Measurements from ENCODE around the gene MAST4.

Gene MAST4

DNA sequence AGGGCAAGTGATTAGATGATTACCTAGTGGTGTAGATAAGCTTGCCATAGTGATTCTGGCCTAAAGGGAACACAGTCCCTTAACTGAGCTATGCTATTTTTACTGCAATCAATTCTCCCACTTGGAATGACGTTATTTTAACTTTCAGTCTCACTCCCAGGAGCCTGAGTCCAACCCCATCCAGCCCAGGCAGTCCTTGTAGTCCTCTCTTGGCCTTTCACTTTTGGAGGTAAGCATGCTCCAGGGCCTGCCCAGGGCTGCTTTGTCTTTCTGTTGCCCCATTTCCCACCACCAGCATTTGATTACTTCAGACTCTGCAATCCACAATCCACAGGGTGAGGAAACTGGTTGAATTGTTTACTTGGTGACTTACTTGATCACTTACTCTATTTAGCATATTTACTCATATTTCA is 367.4 kb downstream of the MAST4 start:
- DNase-seq (ENCODE audit: insufficient read length): no peak
- TF ChIP-seq POLR2A (IDR thresholded peaks at IDR 0.05; ENCODE audit: low read depth, low read length) (no peak), POLR2AphosphoS5 (IDR thresholded peaks at IDR 0.05; ENCODE audit: low read depth, low read length) (no peak), TAF1 (IDR thresholded peaks at IDR 0.05; ENCODE audit: borderline replicate concordance, low read depth, low read length) (no peak)

DNA sequence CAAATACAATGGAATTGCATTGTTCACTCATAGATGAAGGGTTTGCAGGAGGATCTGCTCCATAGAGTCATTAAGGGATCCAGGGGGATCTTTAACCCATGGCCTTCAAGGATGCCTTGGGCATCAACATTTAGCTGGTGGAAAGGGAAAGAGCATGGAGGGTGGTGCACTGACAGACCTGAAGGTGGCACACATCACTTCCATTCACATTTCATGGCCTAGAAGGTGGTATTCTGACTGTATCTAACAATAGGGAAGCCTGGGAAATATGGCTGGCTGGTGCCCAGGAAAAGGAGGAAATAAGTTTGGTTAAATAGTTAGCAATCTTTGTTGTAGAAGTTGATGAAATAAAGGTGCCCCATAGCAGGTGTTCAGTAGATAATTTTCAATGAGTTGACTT is 370.2 kb downstream of the MAST4 start:
- DNase-seq (ENCODE audit: insufficient read length): no peak
- no peak for TF ChIP-seq POLR2A (IDR thresholded peaks at IDR 0.05; ENCODE audit: low read depth, low read length)
- no peak for TF ChIP-seq TAF1 (IDR thresholded peaks at IDR 0.05; ENCODE audit: borderline replicate concordance, low read depth, low read length)
- no peak for TF ChIP-seq POLR2AphosphoS5 (IDR thresholded peaks at IDR 0.05; ENCODE audit: low read depth, low read length)
- FAIRE-seq: no peak

More for the DNA sequence above, 367.4 kb downstream of the MAST4 start:
- FAIRE-seq: no peak

DNA sequence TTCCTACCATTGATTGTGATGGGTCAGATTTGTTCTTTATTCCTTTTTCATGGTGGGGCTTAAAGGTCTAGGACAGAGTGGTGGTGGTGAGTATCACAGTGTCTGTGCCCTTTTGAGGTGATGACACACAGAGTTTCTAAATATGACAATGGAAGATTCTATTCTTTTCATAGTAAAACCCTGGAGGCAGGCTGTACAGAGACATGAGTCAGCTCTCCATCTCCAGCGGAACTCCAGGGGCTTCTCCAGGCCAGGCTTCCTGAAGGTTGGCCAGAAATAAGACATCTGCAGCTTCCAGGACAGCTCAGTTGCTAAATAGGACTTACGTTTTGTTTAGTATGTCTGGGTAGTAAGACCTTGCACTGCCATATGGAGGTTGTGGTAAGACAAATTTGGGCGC is 370.9 kb downstream of the MAST4 start:
- FAIRE-seq: no peak
- no peak for DNase-seq (ENCODE audit: insufficient read length)
- TF ChIP-seq TAF1 (IDR thresholded peaks at IDR 0.05; ENCODE audit: borderline replicate concordance, low read depth, low read length): no peak
- TF ChIP-seq POLR2A (IDR thresholded peaks at IDR 0.05; ENCODE audit: low read depth, low read length): no peak
- TF ChIP-seq POLR2AphosphoS5 (IDR thresholded peaks at IDR 0.05; ENCODE audit: low read depth, low read length): no peak

DNA sequence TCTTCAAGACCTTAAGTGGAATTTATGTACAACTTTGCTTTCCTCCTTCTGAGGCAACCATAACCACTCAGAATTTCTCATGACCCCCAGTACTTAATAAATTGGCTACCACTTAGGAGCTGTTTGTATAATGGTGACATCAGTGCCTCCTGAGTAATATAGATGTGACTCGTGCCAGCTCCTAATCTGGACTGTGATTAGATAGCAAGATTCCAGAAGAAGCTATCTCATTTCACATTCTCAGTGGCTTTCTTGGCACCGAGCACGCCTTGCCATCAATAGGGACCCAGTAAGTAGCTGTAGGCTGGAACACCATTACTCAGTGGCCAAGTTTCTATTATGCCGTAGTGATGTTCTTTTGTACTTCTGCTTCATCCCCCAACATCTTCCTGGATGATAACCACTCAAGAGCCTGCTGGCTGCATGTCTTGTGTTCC is 371.7 kb downstream of the MAST4 start:
- FAIRE-seq: no peak
- no peak for TF ChIP-seq POLR2A (IDR thresholded peaks at IDR 0.05; ENCODE audit: low read depth, low read length)
- no peak for TF ChIP-seq POLR2AphosphoS5 (IDR thresholded peaks at IDR 0.05; ENCODE audit: low read depth, low read length)
- TF ChIP-seq TAF1 (IDR thresholded peaks at IDR 0.05; ENCODE audit: borderline replicate concordance, low read depth, low read length): no peak

DNA sequence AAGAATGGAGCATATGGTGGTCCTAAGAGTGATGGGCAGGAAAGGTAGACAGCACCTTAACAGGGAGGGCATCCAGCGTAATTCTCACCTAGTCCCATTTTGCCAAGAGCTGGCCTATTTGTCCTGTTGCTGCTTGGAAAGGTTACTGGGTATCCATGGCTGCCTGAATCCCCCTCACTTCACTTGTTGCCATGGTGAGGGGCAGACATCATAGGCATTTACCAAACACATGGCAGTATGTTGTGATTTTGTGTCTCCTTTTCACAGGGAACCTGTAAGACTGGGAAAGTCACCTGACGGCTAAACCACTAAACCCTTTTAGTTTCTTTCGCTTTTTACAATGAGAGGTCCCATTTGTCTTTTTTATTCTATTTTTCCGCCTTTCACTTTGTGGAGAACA is 373.3 kb downstream of the MAST4 start:
- FAIRE-seq: no peak
- DNase-seq (ENCODE audit: insufficient read length): no peak
- no peak for TF ChIP-seq TAF1 (IDR thresholded peaks at IDR 0.05; ENCODE audit: borderline replicate concordance, low read depth, low read length)
- no peak for TF ChIP-seq POLR2AphosphoS5 (IDR thresholded peaks at IDR 0.05; ENCODE audit: low read depth, low read length)

More for the DNA sequence above, 371.7 kb downstream of the MAST4 start:
- no peak for DNase-seq (ENCODE audit: insufficient read length)

DNA sequence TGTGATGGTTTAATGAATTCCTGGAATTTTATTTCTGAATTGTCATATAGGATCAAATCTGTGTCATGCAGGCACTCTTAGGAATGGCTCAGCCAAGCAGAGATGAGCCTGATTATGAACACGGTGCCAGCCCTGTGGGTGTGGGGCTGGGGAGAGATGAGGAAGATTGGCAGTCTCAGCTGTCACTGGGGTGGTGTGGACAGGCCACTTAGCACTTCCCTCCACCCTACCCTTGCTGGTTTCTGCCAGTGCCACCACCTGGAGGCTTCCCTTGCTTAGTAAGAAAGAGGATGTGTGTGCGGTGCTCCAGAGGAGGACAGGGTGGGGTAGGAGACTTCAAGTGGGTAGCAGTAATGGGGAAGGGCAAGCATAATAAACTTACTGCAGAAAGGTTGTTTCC is 373.8 kb downstream of the MAST4 start:
- DNase-seq (ENCODE audit: insufficient read length): no peak
- no peak for TF ChIP-seq TAF1 (IDR thresholded peaks at IDR 0.05; ENCODE audit: borderline replicate concordance, low read depth, low read length)
- TF ChIP-seq POLR2A (IDR thresholded peaks at IDR 0.05; ENCODE audit: low read depth, low read length): no peak
- FAIRE-seq: no peak

DNA sequence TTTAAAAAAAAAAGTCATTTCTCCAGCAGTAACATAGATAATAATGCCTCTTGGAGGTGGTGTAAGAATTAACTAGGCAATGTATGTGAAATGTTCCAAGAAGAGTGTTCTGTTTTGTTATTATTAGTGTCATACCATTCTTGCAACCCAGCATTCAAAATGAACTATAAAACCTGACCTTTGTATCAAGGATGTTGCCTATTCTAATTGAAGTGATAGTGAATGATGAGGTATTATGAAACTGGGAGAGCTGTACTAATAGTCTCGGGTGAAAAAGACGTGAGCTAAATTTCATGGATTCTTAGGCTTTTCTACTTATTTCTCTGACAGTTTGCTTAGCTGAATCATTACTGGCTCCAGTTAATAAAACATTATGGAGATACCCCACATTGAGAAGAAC is 375.8 kb downstream of the MAST4 start:
- FAIRE-seq: no peak
- TF ChIP-seq POLR2AphosphoS5 (IDR thresholded peaks at IDR 0.05; ENCODE audit: low read depth, low read length) (no peak), TAF1 (IDR thresholded peaks at IDR 0.05; ENCODE audit: borderline replicate concordance, low read depth, low read length) (no peak), POLR2A (IDR thresholded peaks at IDR 0.05; ENCODE audit: low read depth, low read length) (no peak)

DNA sequence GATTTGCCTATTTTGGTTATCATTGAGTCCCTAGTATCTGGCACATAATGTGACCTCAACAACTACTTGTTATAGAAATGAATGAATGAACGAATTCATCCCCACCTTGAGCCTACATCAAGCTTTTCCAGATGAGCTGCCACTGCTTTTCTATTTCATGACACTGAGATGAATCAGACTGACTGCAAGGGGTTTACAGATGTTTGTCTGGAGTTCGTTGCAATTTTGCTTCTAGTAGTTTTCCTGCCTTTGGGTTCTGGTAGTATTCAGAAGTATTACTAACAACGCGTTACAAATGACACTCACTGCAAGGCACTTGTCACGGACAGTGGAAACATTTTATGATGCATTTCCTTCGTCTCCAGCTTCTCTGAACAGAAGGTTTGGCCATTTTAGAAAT is 378.1 kb downstream of the MAST4 start:
- TF ChIP-seq POLR2A (IDR thresholded peaks at IDR 0.05; ENCODE audit: low read depth, low read length) (no peak), POLR2AphosphoS5 (IDR thresholded peaks at IDR 0.05; ENCODE audit: low read depth, low read length) (no peak), TAF1 (IDR thresholded peaks at IDR 0.05; ENCODE audit: borderline replicate concordance, low read depth, low read length) (no peak)
- DNase-seq (ENCODE audit: insufficient read length) (no peak), FAIRE-seq (no peak)

More for the DNA sequence above, 375.8 kb downstream of the MAST4 start:
- no peak for DNase-seq (ENCODE audit: insufficient read length)

DNA sequence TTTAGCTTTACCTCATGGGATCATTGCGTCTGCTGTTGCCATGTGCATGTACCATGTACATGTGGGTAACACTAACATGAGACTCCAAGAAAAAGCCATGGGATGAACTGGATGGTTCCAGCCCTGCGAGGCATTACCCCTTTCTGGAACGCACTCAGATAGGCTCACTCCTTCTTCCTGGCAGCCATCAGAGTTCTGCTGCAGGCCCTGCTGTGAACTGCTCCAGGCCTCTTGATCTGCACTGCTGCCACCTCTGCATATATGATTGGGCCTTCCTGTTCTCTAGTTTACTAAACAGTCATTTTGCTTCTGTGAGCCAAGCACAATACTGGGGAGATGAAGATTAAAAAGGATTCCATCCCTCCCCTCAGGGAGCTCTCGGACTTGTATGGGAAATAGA is 379.9 kb downstream of the MAST4 start:
- FAIRE-seq (no peak), DNase-seq (ENCODE audit: insufficient read length) (no peak)
- TF ChIP-seq POLR2AphosphoS5 (IDR thresholded peaks at IDR 0.05; ENCODE audit: low read depth, low read length) (no peak), TAF1 (IDR thresholded peaks at IDR 0.05; ENCODE audit: borderline replicate concordance, low read depth, low read length) (no peak), POLR2A (IDR thresholded peaks at IDR 0.05; ENCODE audit: low read depth, low read length) (no peak)

DNA sequence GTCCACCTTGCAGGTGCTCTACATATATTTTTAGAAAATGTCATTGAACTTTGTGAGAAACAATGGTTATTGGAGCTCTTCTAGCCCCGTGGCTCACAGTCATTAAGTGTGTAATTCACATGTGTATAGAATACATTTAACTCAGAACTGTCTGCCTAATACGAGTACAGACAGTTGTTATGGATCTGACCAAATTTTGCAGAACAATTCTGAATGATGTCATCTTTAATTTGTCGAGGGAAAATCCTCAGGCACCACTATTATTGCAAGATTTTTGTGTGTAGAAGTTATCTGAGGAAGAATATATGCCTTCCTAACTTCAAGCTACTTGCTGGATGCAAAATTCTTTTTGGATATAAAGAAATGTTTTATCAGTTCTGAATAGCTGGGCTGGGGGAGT is 383.5 kb downstream of the MAST4 start:
- DNase-seq (ENCODE audit: insufficient read length) (no peak), FAIRE-seq (no peak)
- no peak for TF ChIP-seq TAF1 (IDR thresholded peaks at IDR 0.05; ENCODE audit: borderline replicate concordance, low read depth, low read length)
- no peak for TF ChIP-seq POLR2A (IDR thresholded peaks at IDR 0.05; ENCODE audit: low read depth, low read length)
- TF ChIP-seq POLR2AphosphoS5 (IDR thresholded peaks at IDR 0.05; ENCODE audit: low read depth, low read length): no peak

DNA sequence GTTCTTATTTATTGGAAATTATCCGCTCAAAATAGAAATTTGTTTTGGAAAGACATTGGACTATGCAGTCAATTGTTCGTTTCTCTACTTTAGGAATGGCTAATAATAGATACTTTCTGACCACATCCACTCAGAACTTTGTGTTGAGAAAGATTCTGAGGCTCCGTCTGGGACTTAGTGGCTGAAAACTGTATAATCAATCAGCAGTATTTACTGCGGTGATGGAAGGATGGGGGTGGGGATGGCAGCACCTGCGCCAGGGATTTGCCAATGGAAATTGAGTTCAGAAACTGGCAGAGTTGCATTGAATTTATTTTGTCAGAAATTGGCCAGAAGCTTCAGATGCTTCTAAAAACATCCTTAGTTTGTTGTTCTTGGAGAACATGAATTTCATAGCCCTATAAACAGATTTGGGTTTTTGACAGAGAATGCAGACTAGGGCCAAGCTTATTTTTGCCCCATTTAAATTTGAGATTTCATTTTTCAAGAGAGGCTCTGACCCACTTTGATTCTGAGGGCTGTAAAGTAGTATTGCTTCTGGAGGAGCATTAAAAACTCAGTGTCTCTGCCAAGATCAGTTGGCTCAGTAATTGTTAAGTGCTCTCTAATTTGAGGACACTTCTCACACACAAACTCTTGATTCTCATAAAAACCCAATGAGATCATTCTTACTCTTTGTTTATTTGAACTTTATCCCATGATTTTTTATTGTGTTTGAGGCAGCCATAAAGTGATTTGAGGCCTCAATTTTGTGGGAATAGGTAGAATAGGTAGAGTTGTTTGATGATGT is 385.3 kb downstream of the MAST4 start:
- DNase-seq (ENCODE audit: insufficient read length): no peak
- TF ChIP-seq TAF1 (IDR thresholded peaks at IDR 0.05; ENCODE audit: borderline replicate concordance, low read depth, low read length) (no peak), POLR2A (IDR thresholded peaks at IDR 0.05; ENCODE audit: low read depth, low read length) (no peak), POLR2AphosphoS5 (IDR thresholded peaks at IDR 0.05; ENCODE audit: low read depth, low read length) (no peak)
- FAIRE-seq: no peak

DNA sequence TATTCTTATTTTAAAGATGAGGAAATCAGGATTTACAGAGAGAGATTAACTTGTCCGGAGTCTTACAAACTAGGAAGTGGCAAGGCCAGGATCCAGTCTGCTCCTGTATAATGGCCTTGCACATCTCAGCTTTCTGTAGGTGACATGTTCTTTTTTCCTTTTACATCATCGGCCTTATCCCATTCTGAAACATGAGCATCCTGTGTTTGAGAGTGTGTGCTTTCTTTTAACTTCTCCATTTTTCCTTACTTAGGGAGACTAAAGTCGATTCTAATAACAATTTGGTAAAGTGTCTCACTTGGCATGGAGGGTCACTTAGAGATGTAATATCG is 385.8 kb downstream of the MAST4 start:
- DNase-seq (ENCODE audit: insufficient read length) (no peak), FAIRE-seq (no peak)
- no peak for TF ChIP-seq POLR2A (IDR thresholded peaks at IDR 0.05; ENCODE audit: low read depth, low read length)
- TF ChIP-seq TAF1 (IDR thresholded peaks at IDR 0.05; ENCODE audit: borderline replicate concordance, low read depth, low read length): no peak
- TF ChIP-seq POLR2AphosphoS5 (IDR thresholded peaks at IDR 0.05; ENCODE audit: low read depth, low read length): no peak

All from GM12892 (cell line).